Endothelial cell of umbilical vein (primary cell): Measurements from ENCODE around the gene SKAP1. TPM values are rescaled to one million over a fixed set of nuclear protein-coding genes. Genes with fewer than 3 reads are reported as not detected.

ENCODE experiments used
- BruUV-seq: library from RNA; stranded (reverse); fragments of 400-500 nt; replicated peaks from 2 replicates; lab custom pipeline; 2021; lab: Mats Ljungman, UMichigan
- CTCF ChIA-PET: fragments of 300-600, 350-600 bp; sonication (Branson Sonifier 250); formaldehyde crosslinking; loops from one replicate; lab custom pipeline; 2021; ENCODE audit warnings: antibody characterized with exemption, inconsistent platforms; lab: Charles Lee
- POLR2A ChIA-PET: fragments of 300-600, 350-600 bp; sonication (Branson Sonifier 250); formaldehyde crosslinking; loops from one replicate; lab custom pipeline; 2021; ENCODE audit warnings: antibody characterized with exemption, inconsistent platforms; lab: Charles Lee
- DNase-seq: peaks from one replicate; pipeline ENCODE4 v3.0.0-alpha.2; 2011; ENCODE audit warnings: low read depth, low spot score
- FAIRE-seq: peaks from 2 replicates; lab custom pipeline; 2011; peaks lifted over from hg19 to GRCh38; lab: Jason Lieb, UNC
- H2AFZ ChIP-seq: 2 replicates; pipeline ENCODE4 v1.6.0; 2012; ENCODE audit warnings: low read depth, low read length, control low read depth, inconsistent platforms
- H3K27ac ChIP-seq: 2 replicates; pipeline ENCODE4 v1.5.1; 2011; ENCODE audit warnings: low read depth, mild to moderate bottlenecking, control low read depth, low read length, moderate library complexity; ENCODE audit not compliant: insufficient read depth
- H3K27me3 ChIP-seq, 2 experiments: 2 replicates each; pipeline versions ENCODE4 v1.6.0 to v1.6.1; 2011; ENCODE audit warnings: low read length in 2 of 2, mixed read lengths in 1 of 2; ENCODE audit not compliant: control insufficient read depth in 2 of 2, insufficient read depth in 2 of 2
- H3K36me3 ChIP-seq, 2 experiments: 2 replicates in 1 of 2; 3 replicates in 1 of 2; pipeline ENCODE4 v1.5.1; 2011; ENCODE audit warnings: low read length in 2 of 2, mild to moderate bottlenecking in 1 of 2, moderate library complexity in 1 of 2; ENCODE audit not compliant: control insufficient read depth in 2 of 2, insufficient read depth in 2 of 2; ENCODE audit errors: extremely low read depth in 1 of 2
- H3K4me1 ChIP-seq: 3 replicates; pipeline ENCODE4 v1.5.1; 2011; ENCODE audit warnings: mild to moderate bottlenecking, low read length; ENCODE audit not compliant: control insufficient read depth, insufficient read depth; ENCODE audit errors: extremely low read depth
- H3K4me2 ChIP-seq: 2 replicates; pipeline ENCODE4 v1.6.1; 2011; ENCODE audit warnings: low read length, control low read depth, mixed read lengths; ENCODE audit not compliant: insufficient read depth
- H3K4me3 ChIP-seq, 3 experiments: fragments of 200-600 bp in 1 of 3; sonication (generic), shearing (Covaris generic) in 1 of 3; replicated peaks in 1 of 3; 2 replicates each; pipeline ENCODE4 v1.5.1; 2011 to 2016; ENCODE audit warnings: control low read depth in 3 of 3, low read length in 3 of 3, mild to moderate bottlenecking in 2 of 3, inconsistent platforms in 1 of 3, low read depth in 1 of 3, moderate library complexity in 1 of 3; ENCODE audit not compliant: insufficient read depth in 1 of 3
- H3K79me2 ChIP-seq: 2 replicates; pipeline ENCODE4 v1.6.0; 2012; ENCODE audit warnings: low read length, inconsistent platforms; ENCODE audit not compliant: control insufficient read depth, insufficient read depth
- H3K9ac ChIP-seq: replicated peaks from 2 replicates; pipeline ENCODE3; 2011; ENCODE audit warnings: low read length, control low read depth; ENCODE audit not compliant: insufficient read depth; ENCODE audit errors: extremely low read depth
- H3K9me1 ChIP-seq: replicated peaks from 3 replicates; pipeline ENCODE4 v1.6.0; 2011; ENCODE audit warnings: mild to moderate bottlenecking, low read length; ENCODE audit not compliant: control insufficient read depth, insufficient read depth; ENCODE audit errors: extremely low read depth
- H3K9me3 ChIP-seq: replicated peaks from 2 replicates; pipeline ENCODE4 v1.5.1; 2012; ENCODE audit warnings: low read length, inconsistent platforms; ENCODE audit not compliant: control insufficient read depth, insufficient read depth
- H4K20me1 ChIP-seq: replicated peaks from 2 replicates; pipeline ENCODE3; 2011; ENCODE audit warnings: mild to moderate bottlenecking, low read length; ENCODE audit not compliant: control insufficient read depth, insufficient read depth; ENCODE audit errors: extremely low read depth
- CTCF ChIP-seq, 2 donors: IDR thresholded peaks; 1 replicate in 1 of 2; 2 replicates in 1 of 2; pipeline ENCODE4 v1.5.1; 2011; ENCODE audit warnings: low read length in 2 of 2, mild to moderate bottlenecking in 2 of 2, moderate library complexity in 2 of 2, control low read depth in 1 of 2, inconsistent platforms in 1 of 2, low read depth in 1 of 2; ENCODE audit not compliant: insufficient read depth in 1 of 2; ENCODE audit errors: extremely low read depth in 1 of 2
- EZH2 ChIP-seq: IDR thresholded peaks from 2 replicates; pipeline ENCODE4 v1.6.1; 2012; ENCODE audit warnings: borderline replicate concordance, low read depth, mild to moderate bottlenecking, moderate library complexity, low read length, inconsistent platforms; ENCODE audit not compliant: severe bottlenecking
- FOS ChIP-seq: IDR thresholded peaks from 2 replicates; pipeline ENCODE4 v1.6.1; 2011; ENCODE audit warnings: mild to moderate bottlenecking, low read length, moderate library complexity, borderline replicate concordance; ENCODE audit not compliant: insufficient read depth
- GATA2 ChIP-seq: IDR thresholded peaks from 2 replicates; pipeline ENCODE4 v1.7.0; 2011; ENCODE audit warnings: low read depth, mild to moderate bottlenecking, moderate library complexity, mixed read lengths, low read length; ENCODE audit not compliant: insufficient read length, insufficient read depth
- JUN ChIP-seq: IDR thresholded peaks from 2 replicates; pipeline ENCODE4 v1.6.1; 2011; ENCODE audit warnings: borderline replicate concordance, low read depth; ENCODE audit not compliant: insufficient read length, insufficient read depth
- MAX ChIP-seq: IDR thresholded peaks from 2 replicates; pipeline ENCODE4 v1.6.1; 2011; ENCODE audit not compliant: insufficient read depth, insufficient read length
- MYC ChIP-seq: IDR thresholded peaks from one replicate; pipeline ENCODE4 v1.6.1; 2011; ENCODE audit warnings: mild to moderate bottlenecking, low read depth, low read length
- POLR2A ChIP-seq: IDR thresholded peaks from 2 replicates; pipeline ENCODE4 v1.6.1; 2012; ENCODE audit warnings: low read depth, mild to moderate bottlenecking, control low read depth, low read length
- POLR2AphosphoS5 ChIP-seq: IDR thresholded peaks from 2 replicates; pipeline ENCODE4 v1.6.1; 2012; ENCODE audit warnings: low read depth, mild to moderate bottlenecking, control low read depth, low read length, moderate library complexity; ENCODE audit not compliant: insufficient read depth
- dilution Hi-C: fragments of 300-500 bp; cut with MboI; formaldehyde crosslinking; loops from one replicate; pipeline ENCODE4 v1.15.0; 2019; ENCODE audit warnings: low sequenced_read_pairs; ENCODE audit not compliant: extremely low pct_ligation_motif_present
- intact Hi-C: fragments of 100-400 bp; cut with micrococcal nuclease; formaldehyde crosslinking; loops from one replicate; pipeline ENCODE4 v1.10.0; 2022
- polyA plus RNA-seq, 4 experiments: library from polyadenylated mRNA; depleted of rRNA in 3 of 4; stranded (reverse) in 3 of 4; unstranded in 1 of 4; fragments of >200 nt; gene quantifications; 2 replicates each; pipeline versions ENCODE4 v1.2.1 to v1.2.3, GENCODE V29; 2011 to 2012; ENCODE audit warnings: missing spikeins in 1 of 4
- total RNA-seq: library from RNA; stranded (reverse); gene quantifications from 2 replicates; pipeline ENCODE4 v1.2.3, GENCODE V29; 2021

Gene SKAP1
- total and polyA plus RNA-seq, 2 donors (not counting 3 experiments of a cell fraction or from before 2014, with no cell fraction given): 0.75 TPM; not detected in 1

GRCh38 chr17:48296453-48296852, 133.6 kb downstream of the SKAP1 start:
- Histone ChIP-seq H3K4me1 (peaks cover 29% of the 10 kb centered on the region), H3K79me2 (no peaks in the 10 kb centered on the region), H3K27me3 (no peaks in the 10 kb centered on the region), H2AFZ (no peak overlapping the region), H3K9ac (no peak overlapping the region), H3K4me3 (no peak overlapping the region), H3K27ac (no peak overlapping the region), H3K4me2 (no peak overlapping the region), H3K9me1 (no peaks in the 10 kb centered on the region), H3K9me3 (no peaks in the 10 kb centered on the region), H4K20me1 (no peaks in the 10 kb centered on the region), H3K36me3 (no peaks in the 10 kb centered on the region)
- ChIA-PET CTCF (interaction anchor here (0.7 to 3.1 kb wide), 5 partner anchors 11 to 52 kb away, joined by 3 to 21 read pairs (median 7); no protein-coding TSS in a partner anchor), POLR2A (no interaction called here)
- dilution Hi-C loops (no loop called here), intact Hi-C loops (no loop called here)
- DNase-seq: no peak
- BruUV-seq: no TSS peak
- FAIRE-seq: no peak
- TF ChIP-seq FOS: no peak
- TF ChIP-seq POLR2AphosphoS5: no peak
- no peak for TF ChIP-seq MYC
- TF ChIP-seq CTCF (IDR thresholded peaks at IDR 0.05; ENCODE audit: extremely low read depth in 1 of 2, insufficient read depth in 1 of 2, low read depth in 1 of 2, low read length in 2 of 2): no peak
- no peak for TF ChIP-seq POLR2A
- no peak for TF ChIP-seq GATA2
- no peak for TF ChIP-seq MAX
- TF ChIP-seq EZH2: no peak
- TF ChIP-seq JUN: no peak
